ENCODE data around the gene PGAM1.

DNA sequence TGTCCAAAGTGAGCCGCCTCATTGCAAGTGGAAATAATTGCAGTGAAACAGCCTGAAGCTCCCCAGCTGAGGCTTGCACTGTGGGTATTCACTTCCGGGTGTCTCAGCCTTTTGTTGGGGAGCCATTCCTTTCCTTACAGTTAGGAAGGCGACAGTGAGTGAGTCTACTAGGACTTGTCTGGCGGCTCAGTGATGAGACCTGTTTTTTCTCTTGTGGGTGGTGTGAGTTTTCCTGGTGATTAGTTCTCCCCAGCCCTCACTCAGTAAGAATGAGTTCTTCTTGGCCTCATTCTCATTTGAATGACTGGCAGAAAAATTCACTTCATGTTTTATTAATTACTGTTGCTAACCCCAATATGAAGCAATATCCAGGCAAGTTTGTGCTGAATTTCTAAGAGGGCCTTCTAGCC is 2.6 kb downstream of the PGAM1 start:
- TF ChIP-seq CTCF (IDR thresholded peaks at IDR 0.05; ENCODE audit: insufficient read depth, low read length, poor library complexity, severe bottlenecking) (no peak), EZH2phosphoT487 (conservative IDR thresholded peaks at IDR 0.05; ENCODE audit: low read length) (no peak)

All from SU-DHL-6 (cell line).